RWPE1 (cell line): ENCODE measurements around the gene RGS3.

Experiments
- CTCF ChIA-PET: fragments of 350-600 bp; sonication (Branson Sonifier 250); formaldehyde crosslinking; extraction: SDS; loops from one replicate; lab custom pipeline; 2021; lab: Yijun Ruan, JAX
- POLR2A ChIA-PET: fragments of 400-600 bp; formaldehyde crosslinking; extraction: SDS; loops from one replicate; lab custom pipeline; 2020; ENCODE audit warnings: antibody characterized with exemption; ENCODE audit not compliant: low non-redundant PET; lab: Yijun Ruan, JAX
- DNase-seq: peaks from one replicate; pipeline ENCODE4 v3.0.0; 2012; ENCODE audit warnings: low spot score
- H3K27ac ChIP-seq: fragments of 450-650 bp; 2 replicates; pipeline ENCODE4 v1.5.1; 2017
- CTCF ChIP-seq: fragments of 450-650 bp; conservative IDR thresholded peaks from 2 replicates; pipeline ENCODE4 v1.5.1; 2017; ENCODE audit warnings: low read depth, mild to moderate bottlenecking

Gene RGS3

GRCh38 chr9:113598883-113599282, 135.4 kb downstream of the RGS3 start:
- TF ChIP-seq CTCF, result no peak
- POLR2A ChIA-PET, result interaction anchor here (0.5 kb wide), 1 partner anchor 187 kb away, joined by 4 read pairs; no protein-coding TSS in a partner anchor
- peak overlapping the region; percentile 34 for H3K27ac ChIP-seq
- no peak for DNase-seq
- CTCF ChIA-PET, result interaction anchor here (0.6 to 1.6 kb wide), 3 partner anchors 56 to 1164 kb away, joined by 3 to 6 read pairs (median 5); no protein-coding TSS in a partner anchor

- ChIA-PET CTCF (interaction anchor here (0.6 to 4.2 kb wide), 3 partner anchors 8 to 536 kb away, joined by 4 to 13 read pairs (median 6); no protein-coding TSS in a partner anchor), POLR2A (no interaction called here)
- peak; percentile 85 for DNase-seq
- no peak for TF ChIP-seq CTCF
- peak overlapping the region; percentile 34 for H3K27ac ChIP-seq
These were observed 136.1 kb downstream of the RGS3 start for GRCh38 chr9:113599646-113600022.

- no peak for TF ChIP-seq CTCF
These were observed 136.7 kb downstream of the RGS3 start for GRCh38 chr9:113600023-113600823.

GRCh38 chr9:113600871-113601614, 137.5 kb downstream of the RGS3 start:
- ChIA-PET CTCF (interaction anchor here (0.8 to 4.2 kb wide), 5 partner anchors 9 to 155 kb away, joined by 3 to 13 read pairs (median 4); no protein-coding TSS in a partner anchor), POLR2A (interaction anchor here (1.1 kb wide), 1 partner anchor 36 kb away, joined by 3 read pairs; no protein-coding TSS in a partner anchor)
- no peak for TF ChIP-seq CTCF
- DNase-seq, result no peak
- H3K27ac ChIP-seq, result peak overlapping the region; percentile 34

More at GRCh38 chr9:113600023-113600823, 136.7 kb downstream of the RGS3 start:
- ChIA-PET POLR2A (interaction anchor here (1.1 kb wide), 1 partner anchor 35 kb away, joined by 3 read pairs; no protein-coding TSS in a partner anchor), CTCF (interaction anchor here (0.6 to 4.2 kb wide), 4 partner anchors 8 to 535 kb away, joined by 3 to 13 read pairs (median 4); no protein-coding TSS in a partner anchor)
- H3K27ac ChIP-seq, result peak overlapping the region; percentile 34
- peak; percentile 72 for DNase-seq

GRCh38 chr9:113601656-113602055, 138.1 kb downstream of the RGS3 start:
- POLR2A ChIA-PET, result interaction anchor here (0.6 kb wide), 2 partner anchors 36 to 55 kb away, joined by 3 read pairs; no protein-coding TSS in a partner anchor
- TF ChIP-seq CTCF, result no peak
- DNase-seq, result no peak
- CTCF ChIA-PET, result interaction anchor here (0.8 to 4.2 kb wide), 5 partner anchors 10 to 155 kb away, joined by 3 to 13 read pairs (median 5); no protein-coding TSS in a partner anchor
- H3K27ac ChIP-seq, result no peak overlapping the region
